Measurements from ENCODE around the gene ZC3H4.

GRCh38 chr19:47072323-47072722, 41.3 kb downstream of the ZC3H4 start:
- TF ChIP-seq, protein P1, sequence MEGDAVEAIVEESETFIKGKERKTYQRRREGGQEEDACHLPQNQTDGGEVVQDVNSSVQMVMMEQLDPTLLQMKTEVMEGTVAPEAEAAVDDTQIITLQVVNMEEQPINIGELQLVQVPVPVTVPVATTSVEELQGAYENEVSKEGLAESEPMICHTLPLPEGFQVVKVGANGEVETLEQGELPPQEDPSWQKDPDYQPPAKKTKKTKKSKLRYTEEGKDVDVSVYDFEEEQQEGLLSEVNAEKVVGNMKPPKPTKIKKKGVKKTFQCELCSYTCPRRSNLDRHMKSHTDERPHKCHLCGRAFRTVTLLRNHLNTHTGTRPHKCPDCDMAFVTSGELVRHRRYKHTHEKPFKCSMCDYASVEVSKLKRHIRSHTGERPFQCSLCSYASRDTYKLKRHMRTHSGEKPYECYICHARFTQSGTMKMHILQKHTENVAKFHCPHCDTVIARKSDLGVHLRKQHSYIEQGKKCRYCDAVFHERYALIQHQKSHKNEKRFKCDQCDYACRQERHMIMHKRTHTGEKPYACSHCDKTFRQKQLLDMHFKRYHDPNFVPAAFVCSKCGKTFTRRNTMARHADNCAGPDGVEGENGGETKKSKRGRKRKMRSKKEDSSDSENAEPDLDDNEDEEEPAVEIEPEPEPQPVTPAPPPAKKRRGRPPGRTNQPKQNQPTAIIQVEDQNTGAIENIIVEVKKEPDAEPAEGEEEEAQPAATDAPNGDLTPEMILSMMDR (IDR thresholded peaks at IDR 0.05): no peak
- no peak for TF ChIP-seq POLR2A (IDR thresholded peaks at IDR 0.05)
